Bone marrow (tissue), 2 donors: ENCODE data around the gene MYCBP2.
"Not testable (repeated sequence)": the region's sequence is repeated elsewhere in the genome, so short reads cannot be mapped to it uniquely, and the experiment has no call there.

Experiments used
- DNase-seq, 2 donors: peaks; one replicate each; lab custom pipeline; 2025; lab: John Stamatoyannopoulos, UW

The MYCBP2 gene

GRCh38 chr13:77218274-77218673 lies 108.6 kb downstream of the MYCBP2 start:
- no peak for DNase-seq

- DNase-seq, result no peak
These were observed 111.4 kb downstream of the MYCBP2 start for GRCh38 chr13:77215543-77215942.

- DNase-seq, result no peak
These were observed 113.2 kb downstream of the MYCBP2 start for GRCh38 chr13:77213644-77214043.

- no peak for DNase-seq
These were observed 119.0 kb downstream of the MYCBP2 start for GRCh38 chr13:77207943-77208342.

GRCh38 chr13:77198995-77199394 lies 127.9 kb downstream of the MYCBP2 start:
- DNase-seq, result not testable (repeated sequence)

- no peak for DNase-seq
These were observed 130.8 kb downstream of the MYCBP2 start for GRCh38 chr13:77196052-77196618.

- no peak for DNase-seq
These were observed 136.4 kb downstream of the MYCBP2 start for GRCh38 chr13:77190349-77190958.

- DNase-seq, result no peak
These were observed 141.2 kb downstream of the MYCBP2 start for GRCh38 chr13:77185721-77186120.

- DNase-seq, result no peak
These were observed 142.4 kb downstream of the MYCBP2 start for GRCh38 chr13:77184455-77184854.

- DNase-seq, result no peak
These were observed 146.9 kb downstream of the MYCBP2 start for GRCh38 chr13:77180011-77180410.

- DNase-seq, result no peak
These were observed 149.2 kb downstream of the MYCBP2 start for GRCh38 chr13:77177646-77178045.

GRCh38 chr13:77176350-77176749 lies 150.5 kb downstream of the MYCBP2 start:
- no peak for DNase-seq

GRCh38 chr13:77172650-77173049 lies 154.2 kb downstream of the MYCBP2 start:
- DNase-seq, result no peak

- no peak for DNase-seq
These were observed 155.4 kb downstream of the MYCBP2 start for GRCh38 chr13:77171451-77171850.

- no peak for DNase-seq
These were observed 158.7 kb downstream of the MYCBP2 start for GRCh38 chr13:77168237-77168636.

GRCh38 chr13:77150651-77151050 lies 176.2 kb downstream of the MYCBP2 start:
- DNase-seq, result no peak

- no peak for DNase-seq
These were observed 183.5 kb downstream of the MYCBP2 start for GRCh38 chr13:77143431-77143830.

GRCh38 chr13:77139306-77139705 lies 187.6 kb downstream of the MYCBP2 start:
- no peak for DNase-seq

GRCh38 chr13:77138813-77139212 lies 188.1 kb downstream of the MYCBP2 start:
- DNase-seq, result no peak

GRCh38 chr13:77136902-77137420 lies 189.9 kb downstream of the MYCBP2 start:
- DNase-seq, result no peak

- DNase-seq, result no peak
These were observed 202.5 kb downstream of the MYCBP2 start for GRCh38 chr13:77124423-77124822.

- no peak for DNase-seq
These were observed 208.8 kb downstream of the MYCBP2 start for GRCh38 chr13:77118134-77118533.

- no peak for DNase-seq
These were observed 212.6 kb downstream of the MYCBP2 start for GRCh38 chr13:77114271-77114670.

- DNase-seq, result no peak
These were observed 213.4 kb downstream of the MYCBP2 start for GRCh38 chr13:77113496-77113895.
